ENCODE data around the gene TMEM18.

DNA sequence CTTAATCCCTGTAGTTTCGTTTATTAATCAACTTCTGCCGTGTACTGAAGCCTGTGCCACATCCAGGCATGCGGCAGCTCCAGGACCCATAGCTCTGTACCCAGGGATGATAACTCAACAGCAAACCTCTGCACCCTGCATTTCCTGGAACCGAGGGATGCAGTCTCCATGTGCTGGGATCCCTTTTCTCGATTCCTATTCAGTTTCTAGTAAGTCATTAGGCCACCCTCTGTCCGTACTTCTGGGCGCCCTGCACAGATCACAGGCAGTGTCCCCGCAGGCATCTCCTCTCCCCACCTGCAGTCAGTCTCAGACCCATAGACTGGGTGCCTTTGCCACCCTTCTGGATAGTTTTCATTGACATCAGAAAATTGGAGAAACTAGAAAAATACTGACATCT is 18.8 kb downstream of the TMEM18 start:
- TF ChIP-seq ZFX (IDR thresholded peaks at IDR 0.05) (no peak), POLR2A (IDR thresholded peaks at IDR 0.05; ENCODE audit: borderline replicate concordance, extremely low read depth, insufficient read depth, insufficient read length) (no peak), YY1 (IDR thresholded peaks at IDR 0.05; ENCODE audit: extremely low read depth, insufficient replicate concordance, low read depth, low read length) (no peak), EZH2phosphoT487 (IDR thresholded peaks at IDR 0.05; ENCODE audit: borderline replicate concordance) (no peak), EZH2 (IDR thresholded peaks at IDR 0.05) (no peak)
- TF ChIP-seq, protein P1, sequence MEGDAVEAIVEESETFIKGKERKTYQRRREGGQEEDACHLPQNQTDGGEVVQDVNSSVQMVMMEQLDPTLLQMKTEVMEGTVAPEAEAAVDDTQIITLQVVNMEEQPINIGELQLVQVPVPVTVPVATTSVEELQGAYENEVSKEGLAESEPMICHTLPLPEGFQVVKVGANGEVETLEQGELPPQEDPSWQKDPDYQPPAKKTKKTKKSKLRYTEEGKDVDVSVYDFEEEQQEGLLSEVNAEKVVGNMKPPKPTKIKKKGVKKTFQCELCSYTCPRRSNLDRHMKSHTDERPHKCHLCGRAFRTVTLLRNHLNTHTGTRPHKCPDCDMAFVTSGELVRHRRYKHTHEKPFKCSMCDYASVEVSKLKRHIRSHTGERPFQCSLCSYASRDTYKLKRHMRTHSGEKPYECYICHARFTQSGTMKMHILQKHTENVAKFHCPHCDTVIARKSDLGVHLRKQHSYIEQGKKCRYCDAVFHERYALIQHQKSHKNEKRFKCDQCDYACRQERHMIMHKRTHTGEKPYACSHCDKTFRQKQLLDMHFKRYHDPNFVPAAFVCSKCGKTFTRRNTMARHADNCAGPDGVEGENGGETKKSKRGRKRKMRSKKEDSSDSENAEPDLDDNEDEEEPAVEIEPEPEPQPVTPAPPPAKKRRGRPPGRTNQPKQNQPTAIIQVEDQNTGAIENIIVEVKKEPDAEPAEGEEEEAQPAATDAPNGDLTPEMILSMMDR (IDR thresholded peaks at IDR 0.05 in 2 of 3, conservative IDR thresholded peaks at IDR 0.05 in 1 of 3; ENCODE audit: borderline replicate concordance in 1 of 3, insufficient read depth in 1 of 3, low read depth in 2 of 3, low read length in 2 of 3): no peak
- TF ChIP-seq, protein P2, sequence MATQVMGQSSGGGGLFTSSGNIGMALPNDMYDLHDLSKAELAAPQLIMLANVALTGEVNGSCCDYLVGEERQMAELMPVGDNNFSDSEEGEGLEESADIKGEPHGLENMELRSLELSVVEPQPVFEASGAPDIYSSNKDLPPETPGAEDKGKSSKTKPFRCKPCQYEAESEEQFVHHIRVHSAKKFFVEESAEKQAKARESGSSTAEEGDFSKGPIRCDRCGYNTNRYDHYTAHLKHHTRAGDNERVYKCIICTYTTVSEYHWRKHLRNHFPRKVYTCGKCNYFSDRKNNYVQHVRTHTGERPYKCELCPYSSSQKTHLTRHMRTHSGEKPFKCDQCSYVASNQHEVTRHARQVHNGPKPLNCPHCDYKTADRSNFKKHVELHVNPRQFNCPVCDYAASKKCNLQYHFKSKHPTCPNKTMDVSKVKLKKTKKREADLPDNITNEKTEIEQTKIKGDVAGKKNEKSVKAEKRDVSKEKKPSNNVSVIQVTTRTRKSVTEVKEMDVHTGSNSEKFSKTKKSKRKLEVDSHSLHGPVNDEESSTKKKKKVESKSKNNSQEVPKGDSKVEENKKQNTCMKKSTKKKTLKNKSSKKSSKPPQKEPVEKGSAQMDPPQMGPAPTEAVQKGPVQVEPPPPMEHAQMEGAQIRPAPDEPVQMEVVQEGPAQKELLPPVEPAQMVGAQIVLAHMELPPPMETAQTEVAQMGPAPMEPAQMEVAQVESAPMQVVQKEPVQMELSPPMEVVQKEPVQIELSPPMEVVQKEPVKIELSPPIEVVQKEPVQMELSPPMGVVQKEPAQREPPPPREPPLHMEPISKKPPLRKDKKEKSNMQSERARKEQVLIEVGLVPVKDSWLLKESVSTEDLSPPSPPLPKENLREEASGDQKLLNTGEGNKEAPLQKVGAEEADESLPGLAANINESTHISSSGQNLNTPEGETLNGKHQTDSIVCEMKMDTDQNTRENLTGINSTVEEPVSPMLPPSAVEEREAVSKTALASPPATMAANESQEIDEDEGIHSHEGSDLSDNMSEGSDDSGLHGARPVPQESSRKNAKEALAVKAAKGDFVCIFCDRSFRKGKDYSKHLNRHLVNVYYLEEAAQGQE (IDR thresholded peaks at IDR 0.05; ENCODE audit: low read depth): no peak

Data from HCT116 (cell line).